ENCODE measurements around the gene CHRNA9.

DNA sequence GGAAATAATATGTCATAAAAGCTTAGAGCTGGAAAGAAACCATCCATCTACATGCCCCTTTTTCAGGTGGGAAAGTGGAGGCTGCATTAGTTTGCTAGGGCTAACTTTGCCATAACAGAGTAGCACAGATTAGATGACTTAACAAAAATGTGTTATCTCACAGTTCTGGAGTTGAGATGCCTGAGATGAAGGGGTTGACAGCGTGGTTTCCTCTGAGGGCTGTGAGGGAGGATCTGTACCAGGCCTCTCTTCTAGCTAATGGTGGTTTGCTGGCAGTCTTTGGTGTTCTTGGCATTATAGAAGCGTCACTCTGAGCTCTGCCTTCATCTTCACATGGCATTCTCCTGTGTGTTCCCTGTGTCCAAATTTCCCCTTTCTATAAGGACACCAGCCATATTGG lies 2.4 kb downstream of the CHRNA9 start:
- TF ChIP-seq, protein P1, sequence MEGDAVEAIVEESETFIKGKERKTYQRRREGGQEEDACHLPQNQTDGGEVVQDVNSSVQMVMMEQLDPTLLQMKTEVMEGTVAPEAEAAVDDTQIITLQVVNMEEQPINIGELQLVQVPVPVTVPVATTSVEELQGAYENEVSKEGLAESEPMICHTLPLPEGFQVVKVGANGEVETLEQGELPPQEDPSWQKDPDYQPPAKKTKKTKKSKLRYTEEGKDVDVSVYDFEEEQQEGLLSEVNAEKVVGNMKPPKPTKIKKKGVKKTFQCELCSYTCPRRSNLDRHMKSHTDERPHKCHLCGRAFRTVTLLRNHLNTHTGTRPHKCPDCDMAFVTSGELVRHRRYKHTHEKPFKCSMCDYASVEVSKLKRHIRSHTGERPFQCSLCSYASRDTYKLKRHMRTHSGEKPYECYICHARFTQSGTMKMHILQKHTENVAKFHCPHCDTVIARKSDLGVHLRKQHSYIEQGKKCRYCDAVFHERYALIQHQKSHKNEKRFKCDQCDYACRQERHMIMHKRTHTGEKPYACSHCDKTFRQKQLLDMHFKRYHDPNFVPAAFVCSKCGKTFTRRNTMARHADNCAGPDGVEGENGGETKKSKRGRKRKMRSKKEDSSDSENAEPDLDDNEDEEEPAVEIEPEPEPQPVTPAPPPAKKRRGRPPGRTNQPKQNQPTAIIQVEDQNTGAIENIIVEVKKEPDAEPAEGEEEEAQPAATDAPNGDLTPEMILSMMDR (IDR thresholded peaks at IDR 0.05; ENCODE audit: insufficient read depth, low read depth, low read length) = no peak
- no peak for TF ChIP-seq EZH2 (IDR thresholded peaks at IDR 0.05; ENCODE audit: insufficient read depth, low read length)

All from astrocyte (in vitro differentiated cells and primary cell).